Middle frontal gyrus (tissue), 1 donor: ENCODE results near the gene GUCY1A2.

Source experiments
- DNase-seq: peaks from one replicate; pipeline ENCODE4 v3.0.0-alpha.2; 2015; ENCODE audit warnings: low spot score; ENCODE audit errors: extremely low spot score

The GUCY1A2 gene

GRCh38 chr11:106668147-106668546, 350.1 kb downstream of the GUCY1A2 start:
- DNase-seq, result no peak

- DNase-seq, result no peak
These were observed 361.6 kb downstream of the GUCY1A2 start for GRCh38 chr11:106656646-106657045.

- no peak for DNase-seq
These were observed 373.5 kb downstream of the GUCY1A2 start for GRCh38 chr11:106644824-106645223.

- no peak for DNase-seq
These were observed 375.9 kb downstream of the GUCY1A2 start for GRCh38 chr11:106642331-106642730.

GRCh38 chr11:106632283-106632682, 386.0 kb downstream of the GUCY1A2 start:
- DNase-seq, result no peak

- no peak for DNase-seq
These were observed 390.6 kb downstream of the GUCY1A2 start for GRCh38 chr11:106627694-106628093.

GRCh38 chr11:106625566-106625965, 392.7 kb downstream of the GUCY1A2 start:
- no peak for DNase-seq

- DNase-seq, result no peak
These were observed 393.9 kb downstream of the GUCY1A2 start for GRCh38 chr11:106624377-106624776.
